ENCODE results near the gene BCCIP.

The BCCIP gene

DNA sequence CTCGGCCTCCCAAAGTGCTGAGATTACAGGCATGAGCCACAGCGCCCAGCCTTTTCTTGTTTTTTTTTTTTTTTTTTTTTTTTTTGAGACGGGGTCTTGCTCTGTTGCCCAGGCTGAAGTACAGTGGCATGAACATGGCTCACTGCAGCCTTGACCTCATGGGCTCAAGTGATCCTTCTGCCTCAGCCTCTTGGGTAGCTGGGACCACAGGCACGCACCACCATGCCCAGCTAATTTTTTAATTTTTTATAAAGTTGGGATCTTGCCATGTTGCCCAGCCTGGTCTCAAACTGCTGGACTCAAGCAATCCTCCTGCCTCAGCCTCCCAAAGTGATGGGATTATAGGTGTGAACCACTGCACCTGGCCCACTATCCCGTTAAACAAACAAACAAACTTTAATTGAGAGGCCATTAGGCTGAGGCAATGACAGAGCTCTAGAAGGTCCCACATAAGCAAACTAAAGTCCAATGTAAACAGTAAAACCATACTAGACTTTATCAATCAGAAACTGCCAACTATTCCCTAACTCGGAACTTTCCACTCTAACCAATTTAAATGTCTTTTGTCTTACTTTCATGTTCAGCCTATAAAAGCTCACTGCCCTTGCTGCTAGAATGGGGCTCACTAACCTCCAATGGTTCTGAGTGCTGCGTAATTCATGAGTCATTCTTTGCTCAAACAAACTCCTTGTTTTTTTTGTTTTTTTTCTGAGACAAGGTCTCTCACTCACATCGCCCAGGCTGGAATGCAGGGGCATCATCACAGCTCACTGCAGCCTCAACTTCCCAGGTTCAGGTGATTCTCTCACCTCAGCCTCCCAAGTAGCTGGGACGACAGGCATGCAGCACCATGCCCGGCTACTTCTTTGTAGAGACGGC, 55.9 kb downstream of the BCCIP start:
- no peak for TF ChIP-seq CTCF (IDR thresholded peaks at IDR 0.05; ENCODE audit: extremely low read depth, insufficient read depth, missing control alignments)
- in situ Hi-C loops (cut with MboI; ENCODE audit: low pct_unique_long_range_greater_than_20kb, low sequenced_read_pairs, unreplicated experiment) = no loop called here
- DNase-seq (ENCODE audit: low spot score) = no peak

GRCh38 chr10:125880719-125881118, 57.4 kb downstream of the BCCIP start:
- TF ChIP-seq CTCF (IDR thresholded peaks at IDR 0.05; ENCODE audit: extremely low read depth, insufficient read depth, missing control alignments) = no peak
- DNase-seq (ENCODE audit: low spot score) = no peak
- in situ Hi-C loops (cut with MboI; ENCODE audit: low pct_unique_long_range_greater_than_20kb, low sequenced_read_pairs, unreplicated experiment) = no loop called here

DNA sequence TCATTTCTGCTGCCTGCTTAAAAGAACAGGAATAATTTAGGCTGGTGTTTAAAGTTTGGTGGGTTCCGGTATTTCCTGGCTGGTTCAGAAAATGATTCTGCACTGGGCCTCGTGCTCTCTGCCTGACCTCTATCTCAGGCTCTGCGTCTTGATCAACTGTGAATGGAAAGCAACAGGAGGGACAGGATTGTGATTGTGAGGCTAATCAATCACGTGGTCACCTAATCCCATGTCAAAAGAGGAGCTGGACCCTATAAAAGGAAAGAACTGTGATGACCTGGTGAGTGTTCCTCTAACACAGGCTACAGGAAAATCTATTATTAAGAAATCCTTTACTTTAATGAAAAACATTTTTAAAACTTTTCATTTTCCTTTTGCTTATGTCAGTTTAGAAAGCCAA, 57.8 kb downstream of the BCCIP start, which contains the start of gene DHX32:
DHX32 (minus strand) TSS at position 101 of the 400 bp plus-strand sequence. CDS start 468 bp downstream, outside the sequence.
- no peak for DNase-seq (ENCODE audit: low spot score)
- in situ Hi-C loops (cut with MboI; ENCODE audit: low pct_unique_long_range_greater_than_20kb, low sequenced_read_pairs, unreplicated experiment) = no loop called here
- no peak for TF ChIP-seq CTCF (IDR thresholded peaks at IDR 0.05; ENCODE audit: extremely low read depth, insufficient read depth, missing control alignments)

DNA sequence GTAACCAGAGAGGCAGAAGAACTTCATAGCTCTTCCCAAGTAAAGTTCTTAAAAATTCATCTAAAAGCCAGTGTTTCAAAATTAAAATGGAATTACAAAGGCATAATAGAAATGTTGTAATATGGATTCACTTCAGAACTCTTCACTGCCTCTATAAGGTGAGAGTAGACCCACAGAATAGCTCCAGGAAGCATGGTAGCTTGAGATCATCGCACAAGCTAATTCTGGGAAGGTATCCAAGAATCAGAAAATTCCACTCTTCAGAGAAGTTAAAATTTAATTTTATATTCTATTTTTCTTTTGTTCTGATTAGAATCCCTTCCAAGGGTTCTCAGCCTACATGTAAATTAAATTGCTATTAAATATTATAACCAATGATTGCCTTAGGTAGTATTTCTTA, 59.2 kb downstream of the BCCIP start:
- DNase-seq (ENCODE audit: low spot score) = no peak
- in situ Hi-C loops (cut with MboI; ENCODE audit: low pct_unique_long_range_greater_than_20kb, low sequenced_read_pairs, unreplicated experiment) = no loop called here
- no peak for TF ChIP-seq CTCF (IDR thresholded peaks at IDR 0.05; ENCODE audit: extremely low read depth, insufficient read depth, missing control alignments)

GRCh38 chr10:125883211-125883610, 59.9 kb downstream of the BCCIP start:
- in situ Hi-C loops (cut with MboI; ENCODE audit: low pct_unique_long_range_greater_than_20kb, low sequenced_read_pairs, unreplicated experiment) = no loop called here
- TF ChIP-seq CTCF (IDR thresholded peaks at IDR 0.05; ENCODE audit: extremely low read depth, insufficient read depth, missing control alignments) = no peak
- no peak for DNase-seq (ENCODE audit: low spot score)
